SIG-M5 treated with dmso at 0.1 percent for 504 hours (cell line): ENCODE measurements around the gene GAPDHS.

Experiments
- DNase-seq: peaks from one replicate; lab custom pipeline; 2025; ENCODE audit not compliant: unreplicated experiment; lab: John Stamatoyannopoulos, UW

Gene GAPDHS

GRCh38 chr19:35533201-35533821 is at the start of gene GAPDHS:
Gene GAPDHS, plus strand, starts transcription at chr19:35533456. Its CDS starts 72 bp downstream, at chr19:35533528.
- no peak for DNase-seq

- DNase-seq: no peak
Measured at GRCh38 chr19:35484252-35485036, 48.8 kb upstream of the GAPDHS start.

- no peak for DNase-seq
Measured at GRCh38 chr19:35486268-35486708, 47.0 kb upstream of the GAPDHS start.

- DNase-seq: no peak
Measured at GRCh38 chr19:35487656-35488182, 45.5 kb upstream of the GAPDHS start.

GRCh38 chr19:35488677-35489076 is 44.6 kb upstream of the GAPDHS start:
- DNase-seq: no peak

GRCh38 chr19:35490364-35490763 is 42.9 kb upstream of the GAPDHS start, which contains the start of gene KRTDAP:
Gene KRTDAP, minus strand, starts transcription at chr19:35490464. Its CDS starts 22 bp downstream, at chr19:35490442.
- no peak for DNase-seq

- DNase-seq: no peak
Measured at GRCh38 chr19:35491836-35492360, 41.4 kb upstream of the GAPDHS start.

GRCh38 chr19:35493971-35494370 is 39.3 kb upstream of the GAPDHS start:
- DNase-seq: no peak

- peak; percentile 43 for DNase-seq
Measured at GRCh38 chr19:35495107-35496064, 37.9 kb upstream of the GAPDHS start.

- DNase-seq: no peak
Measured at GRCh38 chr19:35497406-35497805, 35.9 kb upstream of the GAPDHS start.

- DNase-seq: no peak
Measured at GRCh38 chr19:35498220-35498619, 35.0 kb upstream of the GAPDHS start.

GRCh38 chr19:35498984-35499527 is 34.2 kb upstream of the GAPDHS start:
- no peak for DNase-seq

- DNase-seq: no peak
Measured at GRCh38 chr19:35500611-35501010, 32.6 kb upstream of the GAPDHS start.

GRCh38 chr19:35501684-35502083 is 31.6 kb upstream of the GAPDHS start:
- DNase-seq: no peak

- no peak for DNase-seq
Measured at GRCh38 chr19:35502751-35503150, 30.5 kb upstream of the GAPDHS start.

GRCh38 chr19:35506011-35506410 is 27.2 kb upstream of the GAPDHS start:
- DNase-seq: no peak

- DNase-seq: no peak
Measured at GRCh38 chr19:35507561-35507960, 25.7 kb upstream of the GAPDHS start.

GRCh38 chr19:35508129-35508528 is 25.1 kb upstream of the GAPDHS start:
- no peak for DNase-seq

- DNase-seq: no peak
Measured at GRCh38 chr19:35509018-35509652, 24.1 kb upstream of the GAPDHS start.
